Neuron (in vitro differentiated cells): ENCODE measurements around the gene MCC.

Experiments
- H2AFZ ChIP-seq: one replicate; pipeline ENCODE4 v1.6.1; 2013; ENCODE audit warnings: low read depth, mild to moderate bottlenecking, inconsistent platforms, low read length, moderate library complexity
- H3K27me3 ChIP-seq: one replicate; pipeline ENCODE4 v1.6.1; 2013; ENCODE audit warnings: low read length; ENCODE audit not compliant: insufficient read depth
- H3K36me3 ChIP-seq: one replicate; pipeline ENCODE4 v1.6.1; 2013; ENCODE audit warnings: low read length; ENCODE audit not compliant: insufficient read depth
- H3K4me1 ChIP-seq: one replicate; pipeline ENCODE4 v1.6.1; 2013; ENCODE audit warnings: low read length; ENCODE audit not compliant: insufficient read depth
- H3K4me3 ChIP-seq: 2 replicates; pipeline ENCODE4 v1.5.1; 2013; ENCODE audit warnings: mild to moderate bottlenecking, low read length, moderate library complexity
- H3K9me3 ChIP-seq: one replicate; pipeline ENCODE4 v1.6.1; 2013; ENCODE audit warnings: low read length

The MCC gene

DNA sequence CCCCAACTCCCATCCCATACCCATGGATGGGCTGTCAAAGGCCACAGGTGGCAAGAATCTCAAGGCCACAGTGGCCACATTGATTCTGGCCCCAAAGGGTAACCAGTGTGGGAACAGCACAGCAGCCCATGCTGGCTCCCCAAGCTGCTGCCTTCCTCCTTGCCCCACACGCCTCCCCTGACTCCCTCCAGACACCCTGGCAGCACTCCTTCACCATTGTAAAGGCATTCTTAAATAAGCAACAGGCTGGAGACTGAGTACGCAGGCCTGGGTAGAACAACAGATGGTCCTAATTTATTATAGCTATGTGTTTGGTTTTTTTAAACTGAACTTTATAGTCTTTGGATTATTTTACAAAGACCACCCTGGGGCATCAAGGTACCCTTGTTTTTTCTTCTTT lies 212.3 kb downstream of the MCC start:
- Histone ChIP-seq H3K9me3 (no peaks in the 10 kb centered on the region), H3K36me3 (no peaks in the 10 kb centered on the region), H2AFZ (no peak overlapping the region), H3K27me3 (no peaks in the 10 kb centered on the region), H3K4me1 (peaks cover 35% of the 10 kb centered on the region), H3K4me3 (no peak overlapping the region)

DNA sequence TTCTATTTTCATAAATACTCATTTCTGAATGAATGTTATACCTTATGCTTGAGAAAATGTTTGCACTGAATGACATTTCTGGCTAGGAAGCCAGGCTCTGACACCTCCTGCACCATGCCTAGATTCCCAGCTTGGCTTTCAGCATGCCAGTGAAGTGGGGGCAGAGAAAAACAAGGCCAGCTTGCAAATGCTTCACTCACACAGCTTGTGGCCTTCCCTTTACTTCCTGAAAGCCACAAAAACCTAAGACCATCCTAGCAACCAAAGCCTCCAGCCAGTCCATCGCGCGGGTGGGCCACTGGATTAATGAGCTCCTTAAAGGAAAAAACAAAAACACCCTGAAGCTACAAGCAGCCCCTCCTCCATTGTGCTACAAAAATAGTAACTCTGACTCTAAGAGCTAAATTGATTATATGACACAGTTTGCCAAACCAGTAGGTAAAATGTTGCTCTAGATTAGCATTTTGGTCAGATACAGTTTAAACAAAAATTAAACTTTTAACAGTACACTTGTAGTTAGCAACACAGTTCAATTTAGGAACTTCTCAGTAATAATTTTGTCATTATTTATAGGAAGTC lies 213.3 kb downstream of the MCC start:
- Histone ChIP-seq H3K9me3 (no peaks in the 10 kb centered on the region), H3K27me3 (no peaks in the 10 kb centered on the region), H3K4me3 (no peak overlapping the region), H3K36me3 (no peaks in the 10 kb centered on the region), H3K4me1 (peaks cover 38% of the 10 kb centered on the region), H2AFZ (no peak overlapping the region)

DNA sequence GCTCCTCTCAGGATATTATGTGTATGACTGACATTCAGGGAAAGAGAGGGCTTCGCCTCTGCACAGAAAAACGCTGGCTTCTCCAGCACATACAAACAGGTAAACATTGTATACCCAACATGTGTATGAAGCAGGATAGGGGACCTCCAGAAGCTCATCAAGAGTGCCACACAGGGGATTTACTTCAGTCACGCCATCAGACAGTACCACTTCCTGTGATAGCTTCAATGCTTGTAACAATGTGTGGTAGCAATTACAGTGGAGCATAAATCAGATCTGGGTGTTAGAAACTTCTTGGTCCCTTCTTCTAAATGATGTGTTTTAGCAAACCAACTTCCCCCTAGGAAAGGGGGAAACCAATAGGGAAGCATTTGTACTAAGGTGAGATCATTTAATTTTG lies 214.3 kb downstream of the MCC start:
- Histone ChIP-seq H3K4me1 (peaks cover 48% of the 10 kb centered on the region), H3K27me3 (no peaks in the 10 kb centered on the region), H2AFZ (no peak overlapping the region), H3K9me3 (no peaks in the 10 kb centered on the region), H3K4me3 (no peak overlapping the region), H3K36me3 (no peaks in the 10 kb centered on the region)

DNA sequence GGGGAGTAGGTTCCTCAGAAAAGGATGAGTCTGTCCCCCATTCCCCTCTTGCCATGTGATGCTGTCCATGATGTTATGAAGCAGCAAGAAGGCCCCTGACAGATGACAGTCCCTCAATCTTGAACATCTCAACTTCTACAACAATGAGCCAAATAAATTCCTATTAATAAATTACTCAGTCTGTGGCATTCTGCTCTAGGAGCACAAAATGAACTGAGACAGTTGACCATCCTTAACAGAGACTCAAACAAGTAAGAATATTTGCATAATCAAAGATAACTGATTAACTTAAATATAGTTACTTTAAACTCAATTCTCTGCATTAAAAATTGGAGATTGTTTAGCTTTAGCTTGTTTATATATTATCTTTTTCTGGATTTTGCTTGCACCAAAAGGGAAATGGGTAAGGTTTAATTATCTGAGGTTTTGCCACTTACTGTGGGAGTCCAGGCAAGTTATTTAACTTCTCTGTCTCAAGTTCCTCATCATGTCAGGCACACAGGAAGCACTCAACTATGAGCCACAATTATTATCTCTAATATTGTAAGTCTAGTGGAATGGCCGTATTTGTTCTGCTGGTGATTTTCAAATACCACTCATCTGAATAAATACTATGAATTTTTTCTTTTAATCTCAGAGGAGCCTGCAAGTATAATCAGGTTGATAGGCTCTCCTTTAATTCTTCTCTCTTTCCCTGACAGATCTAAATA lies 216.4 kb downstream of the MCC start:
- Histone ChIP-seq H3K4me1 (peaks cover 49% of the 10 kb centered on the region), H2AFZ (no peak overlapping the region), H3K36me3 (no peaks in the 10 kb centered on the region), H3K27me3 (no peaks in the 10 kb centered on the region), H3K9me3 (no peaks in the 10 kb centered on the region), H3K4me3 (no peak overlapping the region)

DNA sequence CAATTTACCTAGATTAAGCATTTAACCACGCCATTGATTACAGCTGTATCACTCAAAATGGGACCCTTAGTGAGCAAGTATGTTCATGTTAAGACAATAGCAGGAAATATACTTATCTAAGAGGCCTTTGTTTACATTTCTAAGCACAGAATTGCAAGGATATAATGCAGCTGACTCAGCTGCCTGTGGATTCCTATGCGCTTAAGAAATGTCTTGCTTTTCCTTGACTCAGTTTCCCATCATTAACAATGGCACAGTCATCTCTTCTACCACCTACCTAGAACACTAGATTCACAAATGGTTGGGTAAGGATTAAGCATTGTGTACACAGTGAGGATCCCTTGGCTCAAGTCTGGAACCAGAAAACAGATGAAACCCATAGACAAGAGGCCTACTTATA lies 217.2 kb downstream of the MCC start:
- Histone ChIP-seq H3K27me3 (no peaks in the 10 kb centered on the region), H3K4me3 (no peak overlapping the region), H2AFZ (no peak overlapping the region), H3K9me3 (no peaks in the 10 kb centered on the region), H3K4me1 (peaks cover 48% of the 10 kb centered on the region), H3K36me3 (no peaks in the 10 kb centered on the region)

DNA sequence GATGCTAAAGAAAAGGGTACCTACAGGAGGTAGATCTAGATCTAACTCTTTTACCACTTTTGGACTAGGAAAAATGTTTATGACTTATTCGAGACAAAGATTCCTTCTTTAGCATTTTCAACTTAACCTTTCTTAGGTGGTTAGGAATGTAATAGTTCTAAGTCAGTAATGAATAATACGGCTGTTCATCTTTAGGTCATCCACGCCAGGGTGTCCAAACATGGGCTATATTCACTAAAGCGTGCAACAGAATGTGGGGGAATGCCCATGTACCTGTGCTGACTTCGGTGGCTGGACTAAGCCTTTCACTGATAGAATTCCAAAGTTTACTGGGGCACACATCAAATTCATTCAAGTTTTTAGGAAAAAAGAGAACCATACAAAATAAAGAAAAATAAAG lies 218.2 kb downstream of the MCC start:
- Histone ChIP-seq H3K4me3 (no peak overlapping the region), H2AFZ (no peak overlapping the region), H3K9me3 (no peaks in the 10 kb centered on the region), H3K36me3 (no peaks in the 10 kb centered on the region), H3K27me3 (no peaks in the 10 kb centered on the region), H3K4me1 (peaks cover 42% of the 10 kb centered on the region)

DNA sequence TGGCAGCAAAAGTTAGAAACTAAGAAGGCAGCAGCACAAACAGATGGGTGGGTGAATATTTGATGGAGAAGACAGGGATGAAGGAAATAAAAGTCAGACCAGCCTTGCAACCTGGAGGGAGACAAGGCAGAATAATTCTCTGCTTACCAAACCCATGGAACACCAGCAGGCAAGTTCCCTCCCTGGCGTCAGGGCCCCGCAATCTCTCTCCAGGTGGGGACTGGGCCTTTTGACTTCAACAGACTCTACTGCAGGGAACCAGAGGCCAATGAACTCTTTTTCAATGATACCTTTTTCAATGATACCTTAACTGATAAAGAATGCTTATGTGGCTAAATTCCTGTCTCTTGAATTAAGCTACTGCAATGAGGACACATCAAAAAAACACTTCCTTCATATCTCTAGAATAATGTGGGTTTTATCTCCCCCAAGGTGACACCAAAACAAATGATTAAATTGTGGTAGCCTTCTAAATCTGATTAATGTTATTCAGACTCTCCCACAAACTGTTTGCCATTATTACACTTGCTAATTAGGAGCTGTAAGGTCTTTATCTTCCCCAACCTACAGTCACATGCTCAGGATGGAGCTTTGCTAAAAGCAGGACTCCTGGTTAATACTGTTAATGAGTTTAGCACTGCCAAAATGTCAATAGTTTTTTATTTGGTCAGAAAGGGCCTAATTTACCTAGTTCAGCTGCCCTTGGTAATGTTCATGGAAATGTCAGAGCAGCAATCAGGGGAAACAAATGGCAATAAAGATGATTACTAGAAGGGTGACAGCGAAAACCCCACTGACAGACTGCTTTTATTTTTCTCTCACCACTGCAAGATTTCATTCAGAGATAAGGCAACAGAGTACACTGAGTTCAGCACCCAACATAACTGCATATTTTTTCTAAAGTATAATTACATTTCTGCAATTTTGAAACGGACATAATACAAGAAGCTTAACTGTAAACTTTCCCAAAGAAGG lies 218.9 kb downstream of the MCC start:
- Histone ChIP-seq H3K27me3 (no peaks in the 10 kb centered on the region), H3K9me3 (no peaks in the 10 kb centered on the region), H3K36me3 (no peaks in the 10 kb centered on the region), H3K4me3 (no peak overlapping the region), H2AFZ (no peak overlapping the region), H3K4me1 (peaks cover 34% of the 10 kb centered on the region)

DNA sequence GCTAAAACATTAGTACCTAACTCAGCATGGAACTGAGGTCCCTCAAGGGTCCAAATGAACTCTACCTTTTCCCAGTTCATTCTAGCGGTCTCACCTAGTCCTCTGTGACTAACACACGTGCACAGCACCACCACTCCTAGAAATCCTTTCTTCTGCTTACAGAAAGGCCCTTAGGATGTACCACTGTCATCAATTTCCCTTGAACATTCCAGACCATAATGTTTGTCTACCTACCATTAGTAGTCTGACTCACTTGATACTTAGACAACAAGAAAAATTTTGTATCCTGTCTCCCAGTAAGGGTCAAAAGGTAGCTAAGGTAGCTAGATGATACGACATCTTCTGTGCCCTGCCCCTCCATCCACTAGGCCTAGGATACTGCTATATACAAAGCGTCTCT lies 220.0 kb downstream of the MCC start:
- Histone ChIP-seq H3K4me3 (no peak overlapping the region), H3K4me1 (peaks cover 24% of the 10 kb centered on the region), H3K9me3 (no peaks in the 10 kb centered on the region), H3K27me3 (no peaks in the 10 kb centered on the region), H2AFZ (no peak overlapping the region), H3K36me3 (no peaks in the 10 kb centered on the region)

DNA sequence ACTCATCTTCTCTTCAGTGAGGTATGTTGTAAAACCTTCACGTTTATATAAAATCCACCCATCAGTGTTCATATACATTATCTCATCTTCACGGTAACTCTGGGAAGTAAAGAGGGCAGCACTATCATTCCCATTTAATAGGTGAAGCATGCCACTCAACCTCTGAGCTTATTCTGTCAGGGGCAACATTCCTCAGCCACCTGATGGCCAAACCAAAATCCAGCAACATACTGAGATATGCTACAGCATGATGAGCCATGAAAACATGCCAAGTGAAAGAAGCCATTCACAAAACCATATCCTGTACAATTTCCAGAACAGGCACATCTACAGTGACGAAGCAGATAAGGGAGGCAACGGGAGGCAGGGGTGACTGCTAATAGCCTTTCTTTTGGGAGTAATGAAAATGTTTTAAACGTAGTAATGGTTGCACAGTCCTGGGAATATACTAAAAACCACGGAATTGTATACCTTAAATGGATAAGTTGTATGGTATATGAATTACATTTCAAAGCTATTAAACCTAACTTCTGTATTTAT lies 220.8 kb downstream of the MCC start:
- Histone ChIP-seq H3K4me3 (no peak overlapping the region), H3K36me3 (no peaks in the 10 kb centered on the region), H2AFZ (no peak overlapping the region), H3K27me3 (no peaks in the 10 kb centered on the region), H3K9me3 (no peaks in the 10 kb centered on the region), H3K4me1 (peaks cover 16% of the 10 kb centered on the region)

DNA sequence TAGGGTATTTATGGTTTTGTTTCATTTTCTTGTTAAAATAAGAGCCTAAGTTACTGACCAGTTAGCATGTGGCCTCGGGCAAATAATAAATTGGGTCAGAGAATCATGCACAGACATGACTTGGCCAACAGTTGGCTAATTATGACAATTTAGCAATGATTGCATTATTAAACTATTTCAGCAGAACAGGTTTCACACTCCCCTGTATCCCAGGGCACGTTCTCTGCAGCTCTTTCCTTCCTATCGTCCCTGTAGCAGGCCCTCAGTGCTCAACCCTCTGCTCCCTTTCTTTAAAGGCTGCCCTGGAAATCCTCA lies 221.4 kb downstream of the MCC start:
- Histone ChIP-seq H3K9me3 (no peaks in the 10 kb centered on the region), H3K4me3 (no peak overlapping the region), H2AFZ (no peak overlapping the region), H3K4me1 (peaks cover 15% of the 10 kb centered on the region), H3K36me3 (no peaks in the 10 kb centered on the region), H3K27me3 (no peaks in the 10 kb centered on the region)

DNA sequence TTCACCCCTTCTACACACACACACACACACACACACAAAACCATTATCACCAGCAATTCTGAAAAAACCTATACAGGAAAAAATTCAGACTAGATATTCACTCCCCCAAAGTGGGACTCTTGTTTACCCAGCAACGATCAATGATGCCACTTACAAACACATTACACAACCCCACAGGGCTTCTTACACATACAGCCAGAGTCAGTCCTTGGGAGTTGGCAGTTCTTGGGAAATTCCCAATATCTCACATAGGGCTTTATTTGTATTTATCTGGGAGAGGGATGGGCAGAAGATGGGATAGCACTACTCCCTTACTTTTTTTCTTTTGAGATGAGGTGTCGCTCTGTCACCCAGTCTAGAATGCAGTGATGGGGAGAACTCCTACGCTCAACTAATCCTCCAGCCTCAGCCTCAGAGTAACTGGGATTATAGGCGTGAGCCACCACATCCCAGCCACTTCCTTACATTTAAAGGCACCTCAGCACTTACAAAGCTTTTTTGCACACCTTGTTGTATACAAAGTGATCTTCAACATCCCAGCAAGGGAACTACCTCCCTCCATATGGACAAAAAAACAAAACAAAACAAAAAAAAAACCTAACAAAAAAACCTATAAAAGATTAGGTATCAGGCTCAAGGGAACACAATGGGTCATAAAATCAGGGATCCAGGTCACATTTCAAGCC lies 221.9 kb downstream of the MCC start:
- peaks cover 15% of the 10 kb centered on the region for H3K4me1 ChIP-seq
- no peak overlapping the region for H3K4me3 ChIP-seq
- no peak overlapping the region for H2AFZ ChIP-seq
- no peaks in the 10 kb centered on the region for H3K36me3 ChIP-seq
- no peaks in the 10 kb centered on the region for H3K9me3 ChIP-seq
- no peaks in the 10 kb centered on the region for H3K27me3 ChIP-seq

DNA sequence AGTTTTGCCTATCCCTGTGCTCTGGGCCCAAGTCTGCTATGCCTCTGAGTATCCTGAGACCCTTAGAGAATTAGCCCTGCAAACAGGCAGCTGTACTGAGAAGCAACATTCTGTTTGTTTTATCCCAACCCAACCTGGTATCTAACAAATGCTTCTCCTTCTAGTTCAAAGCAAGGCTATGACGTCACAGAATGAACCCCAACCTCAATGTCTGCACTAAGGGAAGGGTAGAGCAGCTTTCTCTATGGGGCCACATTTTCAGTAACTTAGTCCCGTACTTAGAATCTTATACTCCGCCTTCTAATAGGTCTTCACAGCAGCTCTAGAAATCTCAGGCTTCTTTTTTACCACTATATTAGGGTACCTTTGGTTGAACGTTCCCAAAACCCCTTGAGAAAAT lies 223.1 kb downstream of the MCC start:
- no peak overlapping the region for H2AFZ ChIP-seq
- H3K27me3 ChIP-seq: no peaks in the 10 kb centered on the region
- H3K4me1 ChIP-seq: peaks cover 14% of the 10 kb centered on the region
- H3K4me3 ChIP-seq: no peak overlapping the region
- H3K36me3 ChIP-seq: no peaks in the 10 kb centered on the region
- H3K9me3 ChIP-seq: no peaks in the 10 kb centered on the region

DNA sequence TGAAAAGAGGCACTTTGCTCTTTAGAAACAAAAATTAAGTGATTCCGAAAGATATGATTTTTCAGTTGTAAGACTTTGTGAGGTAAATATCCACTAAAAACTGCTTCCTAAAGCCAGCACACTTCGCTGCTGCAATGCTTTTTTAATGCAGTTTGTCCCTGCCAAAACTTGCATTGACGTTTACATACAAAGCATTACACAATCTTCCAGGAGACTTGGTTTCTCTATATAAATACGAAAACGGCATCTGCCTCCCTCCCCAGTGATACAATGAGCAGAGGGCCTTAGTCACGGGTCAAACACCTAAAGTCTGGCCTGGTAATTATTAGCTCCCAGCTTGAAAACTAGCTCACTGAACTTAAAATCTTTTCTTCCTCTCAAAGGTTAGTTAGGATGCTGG lies 224.2 kb downstream of the MCC start:
- no peak overlapping the region for H2AFZ ChIP-seq
- no peaks in the 10 kb centered on the region for H3K9me3 ChIP-seq
- no peak overlapping the region for H3K4me3 ChIP-seq
- no peaks in the 10 kb centered on the region for H3K36me3 ChIP-seq
- H3K4me1 ChIP-seq: peaks cover 3% of the 10 kb centered on the region
- no peaks in the 10 kb centered on the region for H3K27me3 ChIP-seq
